ENCODE results near the gene CCND2.

The CCND2 gene

GRCh38 chr12:4257442-4257841, 16.1 kb upstream of the CCND2 start:
- no peak for FAIRE-seq

GRCh38 chr12:4259099-4259498, 14.5 kb upstream of the CCND2 start:
- no peak for FAIRE-seq

- no peak for FAIRE-seq
Measured at GRCh38 chr12:4261655-4262054, 11.9 kb upstream of the CCND2 start.

GRCh38 chr12:4265280-4265679, 8.3 kb upstream of the CCND2 start:
- FAIRE-seq, result no peak

- no peak for FAIRE-seq
Measured at GRCh38 chr12:4266990-4267389, 6.6 kb upstream of the CCND2 start.

GRCh38 chr12:4267704-4268328, 5.7 kb upstream of the CCND2 start:
- FAIRE-seq, result no peak

- no peak for FAIRE-seq
Measured at GRCh38 chr12:4268329-4269181, 5.0 kb upstream of the CCND2 start.

GRCh38 chr12:4269279-4269991, 4.1 kb upstream of the CCND2 start:
- FAIRE-seq, result no peak

- no peak for FAIRE-seq
Measured at GRCh38 chr12:4270016-4270830, 3.3 kb upstream of the CCND2 start.

- no peak for FAIRE-seq
Measured at GRCh38 chr12:4270831-4271716, 2.5 kb upstream of the CCND2 start.

GRCh38 chr12:4271717-4272423, 1.7 kb upstream of the CCND2 start:
- FAIRE-seq, result no peak

- FAIRE-seq, result no peak
Measured at GRCh38 chr12:4272424-4273272, 914 bp upstream of the CCND2 start.

GRCh38 chr12:4273273-4273651, 300 bp upstream of the CCND2 start:
- FAIRE-seq, result no peak

GRCh38 chr12:4274396-4275015, 944 bp downstream of the CCND2 start:
- FAIRE-seq, result no peak

- FAIRE-seq, result no peak
Measured at GRCh38 chr12:4275016-4275869, 1.7 kb downstream of the CCND2 start.

- FAIRE-seq, result no peak
Measured at GRCh38 chr12:4275870-4276301, 2.3 kb downstream of the CCND2 start.

- FAIRE-seq, result no peak
Measured at GRCh38 chr12:4276524-4277204, 3.1 kb downstream of the CCND2 start.

- FAIRE-seq, result no peak
Measured at GRCh38 chr12:4277205-4277543, 3.6 kb downstream of the CCND2 start.

Data from islet of Langerhans (tissue), 1 donor.